Measurements from ENCODE around the gene LCNL1. TPM values are rescaled to one million over a fixed set of nuclear protein-coding genes. Genes with fewer than 3 reads are reported as not detected.

The LCNL1 gene
- total and polyA plus RNA-seq, 2 of the 13 experiments (the other 11 are each of a cell fraction or from before 2014, with no cell fraction given): not detected

DNA sequence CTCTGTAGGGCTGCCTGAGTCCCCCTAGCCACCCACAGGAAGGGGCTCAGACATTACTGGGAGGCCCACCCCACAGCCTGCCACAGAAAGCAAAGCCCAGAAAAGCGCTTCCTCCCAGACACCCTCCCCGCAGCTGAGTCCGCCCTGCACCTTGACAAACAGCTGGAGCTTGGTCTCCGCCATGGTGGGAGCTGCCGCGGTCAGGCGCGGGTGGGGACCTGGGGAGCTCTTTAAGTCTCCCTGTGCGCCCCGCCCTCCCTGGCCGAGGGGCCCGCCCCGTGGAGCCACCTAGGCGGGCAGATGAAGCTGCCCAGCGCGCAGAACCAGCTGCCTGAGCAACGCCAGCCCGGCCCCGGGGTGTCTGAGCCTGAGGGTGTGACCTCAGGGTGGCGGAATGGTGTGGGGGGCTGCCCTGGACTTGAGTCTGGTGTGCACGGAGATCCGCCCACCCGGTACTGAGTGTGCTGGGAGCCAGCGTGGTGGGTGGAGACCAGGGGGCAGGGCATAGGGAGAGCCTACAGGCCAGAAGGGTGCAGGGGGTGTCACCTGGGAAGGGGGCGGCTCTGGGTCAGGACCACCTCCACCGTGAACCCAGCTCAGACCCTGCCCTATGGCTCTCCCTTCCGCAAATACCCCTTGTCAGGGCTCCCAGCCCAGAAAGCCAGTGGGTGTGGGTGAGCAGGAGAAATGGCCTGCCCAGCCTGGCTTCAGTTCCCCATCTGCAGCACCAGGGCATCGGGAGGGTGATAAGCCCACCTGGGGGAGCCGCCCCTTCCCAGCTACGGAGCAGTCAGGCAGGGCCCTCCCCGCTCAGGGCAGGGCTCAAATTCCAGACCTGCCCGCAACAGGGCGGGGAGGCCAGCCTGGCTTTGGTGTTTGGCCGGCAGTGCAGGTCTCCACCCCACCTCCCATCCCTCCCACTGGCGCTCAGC is 13.8 kb downstream of the LCNL1 start, which contains the start of gene CLIC3 (continued):
- TF ChIP-seq ZNF687 (CRISPR knock-in tag; IDR thresholded peaks at IDR 0.05) (peak; percentile 68; the same call in 1 of the 2 replicates), AKAP8 (CRISPR knock-in tag; IDR thresholded peaks at IDR 0.05) (peak; percentile 89; the same call in 1 of the 2 replicates), ZBTB7B (CRISPR knock-in tag; IDR thresholded peaks at IDR 0.05) (peak; percentile 87), CENPT (CRISPR knock-in tag; IDR thresholded peaks at IDR 0.05; ENCODE audit: low read depth) (no peak), ZNF20 (CRISPR knock-in tag; IDR thresholded peaks at IDR 0.05) (no peak), KMT2A (CRISPR knock-in tag; IDR thresholded peaks at IDR 0.05) (0 out of 2 replicates have a peak, but pooled peaks have one; percentile 14), RXRA (CRISPR knock-in tag; IDR thresholded peaks at IDR 0.05) (peak; percentile 20; the same call in 1 of the 2 replicates), MTA1 (CRISPR knock-in tag; IDR thresholded peaks at IDR 0.05; ENCODE audit: borderline replicate concordance) (peak; percentile 22; the same call in 1 of the 2 replicates), ZNF138 (CRISPR knock-in tag; IDR thresholded peaks at IDR 0.05; ENCODE audit: low read depth) (no peak)
- TF ChIP-seq, protein P1, sequence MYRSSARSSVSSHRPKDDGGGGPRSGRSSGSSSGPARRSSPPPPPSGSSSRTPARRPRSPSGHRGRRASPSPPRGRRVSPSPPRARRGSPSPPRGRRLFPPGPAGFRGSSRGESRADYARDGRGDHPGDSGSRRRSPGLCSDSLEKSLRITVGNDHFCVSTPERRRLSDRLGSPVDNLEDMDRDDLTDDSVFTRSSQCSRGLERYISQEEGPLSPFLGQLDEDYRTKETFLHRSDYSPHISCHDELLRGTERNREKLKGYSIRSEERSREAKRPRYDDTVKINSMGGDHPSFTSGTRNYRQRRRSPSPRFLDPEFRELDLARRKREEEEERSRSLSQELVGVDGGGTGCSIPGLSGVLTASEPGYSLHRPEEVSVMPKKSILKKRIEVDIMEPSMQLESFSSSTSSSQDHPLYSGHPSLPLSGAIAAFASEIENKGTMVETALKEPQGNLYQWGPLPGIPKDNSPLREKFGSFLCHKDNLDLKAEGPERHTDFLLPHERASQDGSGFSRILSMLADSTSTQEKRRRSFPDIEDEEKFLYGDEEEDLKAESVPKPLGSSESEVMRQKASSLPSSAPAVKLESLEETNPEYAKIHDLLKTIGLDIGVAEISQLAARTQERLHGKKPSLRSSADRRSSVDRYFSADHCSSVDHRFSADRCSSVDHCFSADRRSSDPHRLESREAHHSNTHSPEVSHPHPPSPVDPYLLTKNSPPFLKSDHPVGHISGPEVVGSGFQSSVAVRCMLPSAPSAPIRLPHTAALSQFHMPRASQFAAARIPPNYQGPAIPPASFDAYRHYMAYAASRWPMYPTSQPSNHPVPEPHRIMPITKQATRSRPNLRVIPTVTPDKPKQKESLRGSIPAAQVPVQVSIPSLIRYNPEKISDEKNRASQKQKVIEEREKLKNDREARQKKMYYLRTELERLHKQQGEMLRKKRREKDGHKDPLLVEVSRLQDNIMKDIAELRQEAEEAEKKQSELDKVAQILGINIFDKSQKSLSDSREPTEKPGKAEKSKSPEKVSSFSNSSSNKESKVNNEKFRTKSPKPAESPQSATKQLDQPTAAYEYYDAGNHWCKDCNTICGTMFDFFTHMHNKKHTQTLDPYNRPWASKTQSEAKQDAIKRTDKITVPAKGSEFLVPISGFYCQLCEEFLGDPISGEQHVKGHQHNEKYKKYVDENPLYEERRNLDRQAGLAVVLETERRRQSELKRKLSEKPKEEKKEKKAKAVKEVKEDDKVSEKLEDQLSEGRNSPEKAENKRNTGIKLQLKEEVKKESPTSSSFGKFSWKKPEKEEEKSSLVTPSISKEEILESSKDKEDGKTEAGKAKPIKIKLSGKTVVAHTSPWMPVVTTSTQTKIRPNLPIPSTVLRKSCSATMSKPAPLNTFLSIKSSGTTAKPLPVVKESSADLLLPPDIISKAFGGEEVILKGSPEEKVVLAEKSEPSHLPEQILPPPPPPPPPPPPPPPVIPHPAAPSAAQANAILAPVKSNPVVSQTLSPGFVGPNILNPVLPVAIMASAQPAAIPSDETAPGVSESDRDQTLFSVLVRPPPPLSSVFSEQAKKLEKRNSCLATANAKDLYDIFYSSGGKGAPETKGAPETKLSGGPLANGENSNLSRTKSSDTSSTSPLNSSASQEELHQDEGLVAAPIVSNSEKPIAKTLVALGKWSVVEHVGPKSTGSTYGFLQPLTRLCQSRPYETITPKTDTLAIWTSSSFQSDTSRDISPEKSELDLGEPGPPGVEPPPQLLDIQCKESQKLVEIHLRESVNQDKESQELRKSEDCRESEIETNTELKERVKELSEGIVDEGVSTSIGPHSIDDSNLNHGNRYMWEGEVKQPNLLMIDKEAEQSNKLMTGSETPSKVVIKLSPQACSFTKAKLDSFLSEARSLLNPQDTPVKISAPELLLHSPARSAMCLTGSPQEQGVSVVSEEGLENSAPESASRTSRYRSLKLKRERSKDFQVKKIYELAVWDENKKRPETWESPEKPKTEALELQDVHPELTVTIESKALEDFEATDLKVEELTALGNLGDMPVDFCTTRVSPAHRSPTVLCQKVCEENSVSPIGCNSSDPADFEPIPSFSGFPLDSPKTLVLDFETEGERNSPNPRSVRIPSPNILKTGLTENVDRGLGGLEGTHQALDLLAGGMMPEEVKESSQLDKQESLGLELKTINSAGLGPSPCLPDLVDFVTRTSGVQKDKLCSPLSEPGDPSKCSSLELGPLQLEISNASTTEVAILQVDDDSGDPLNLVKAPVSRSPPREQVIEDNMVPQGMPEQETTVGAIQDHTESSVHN (CRISPR knock-in tag; IDR thresholded peaks at IDR 0.05): peak; percentile 45; the same call in 1 of the 2 replicates
